Measurements from ENCODE around the gene DNAAF9. TPM values are rescaled to one million over a fixed set of nuclear protein-coding genes. Genes with fewer than 3 reads are reported as not detected.

DNAAF9 gene
- total RNA-seq, 1 donor from 2014 or later = 14.7 TPM

DNA sequence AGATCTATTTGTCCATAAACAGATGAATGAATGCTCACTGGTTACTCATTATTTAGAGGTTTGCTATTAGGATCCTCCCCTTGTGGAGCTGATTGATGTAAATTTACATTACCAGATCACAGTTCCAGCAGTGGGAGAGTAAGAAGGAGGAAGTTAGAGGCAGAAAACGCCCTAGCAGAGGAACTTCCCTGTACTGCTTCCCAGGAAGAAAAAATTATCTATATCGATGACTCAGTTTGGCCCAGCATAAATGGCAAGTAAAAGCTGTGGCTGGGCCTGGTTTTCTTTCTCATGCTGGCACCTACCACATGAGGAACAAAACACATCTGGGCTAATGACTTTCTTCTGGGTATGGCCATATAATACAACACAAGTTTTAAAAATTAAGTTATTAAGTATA is 35.7 kb downstream of the DNAAF9 start:
- no peak for DNase-seq

- DNase-seq = no peak
Measured at GRCh38 chr20:3367089-3367488, 40.4 kb downstream of the DNAAF9 start.

DNA sequence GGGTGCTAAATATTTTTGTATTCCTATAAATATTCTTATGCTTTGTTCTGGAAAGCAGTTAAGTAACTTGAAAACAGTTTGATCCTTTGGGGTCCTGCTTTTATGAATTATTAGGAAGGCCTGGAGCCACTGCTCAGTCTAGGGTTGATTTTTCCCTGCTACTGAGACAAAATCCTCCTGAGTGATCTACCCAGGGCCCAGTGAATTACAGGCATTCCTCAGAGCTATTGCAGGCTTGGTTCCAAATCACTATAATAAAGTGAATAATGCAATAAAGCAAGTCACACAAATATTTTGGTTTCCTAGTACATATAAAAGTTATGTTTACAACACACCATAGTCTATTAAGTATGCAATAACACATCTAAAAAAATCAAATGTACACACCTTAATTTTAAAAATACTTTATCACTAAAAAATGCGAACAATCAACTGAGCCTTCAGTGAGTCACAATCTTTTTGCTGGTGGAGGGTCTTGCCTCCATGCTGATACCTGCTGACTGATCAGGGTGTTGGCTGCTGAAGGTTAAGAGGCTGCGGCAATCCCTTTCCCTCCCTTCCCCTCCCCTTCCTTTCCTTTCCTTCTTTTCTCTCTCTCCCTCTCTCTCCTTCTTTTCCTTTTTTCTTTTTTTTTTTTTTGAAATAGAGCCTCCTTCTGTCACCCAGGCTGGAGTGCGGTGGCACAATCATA is 43.0 kb downstream of the DNAAF9 start:
- DNase-seq = no peak

DNA sequence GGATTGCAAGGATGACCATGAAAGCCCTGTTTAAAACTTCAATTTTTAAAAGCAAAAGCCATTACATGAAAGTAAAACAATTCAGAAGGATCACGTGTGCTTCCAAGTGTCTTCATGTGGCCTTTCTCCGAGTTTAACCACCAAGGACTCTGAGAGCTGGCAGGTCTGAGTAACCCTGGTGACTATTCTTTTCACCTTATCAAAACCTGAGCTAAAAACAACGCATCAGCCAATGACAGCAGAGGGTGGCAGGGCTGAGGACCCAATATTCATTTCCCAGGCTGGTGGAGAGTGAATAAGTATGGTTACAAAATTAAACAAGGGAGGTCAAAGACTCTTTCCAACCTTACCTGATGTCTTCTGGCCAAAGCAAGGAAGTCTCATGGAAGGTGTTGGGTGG is 46.7 kb downstream of the DNAAF9 start:
- DNase-seq = no peak

DNA sequence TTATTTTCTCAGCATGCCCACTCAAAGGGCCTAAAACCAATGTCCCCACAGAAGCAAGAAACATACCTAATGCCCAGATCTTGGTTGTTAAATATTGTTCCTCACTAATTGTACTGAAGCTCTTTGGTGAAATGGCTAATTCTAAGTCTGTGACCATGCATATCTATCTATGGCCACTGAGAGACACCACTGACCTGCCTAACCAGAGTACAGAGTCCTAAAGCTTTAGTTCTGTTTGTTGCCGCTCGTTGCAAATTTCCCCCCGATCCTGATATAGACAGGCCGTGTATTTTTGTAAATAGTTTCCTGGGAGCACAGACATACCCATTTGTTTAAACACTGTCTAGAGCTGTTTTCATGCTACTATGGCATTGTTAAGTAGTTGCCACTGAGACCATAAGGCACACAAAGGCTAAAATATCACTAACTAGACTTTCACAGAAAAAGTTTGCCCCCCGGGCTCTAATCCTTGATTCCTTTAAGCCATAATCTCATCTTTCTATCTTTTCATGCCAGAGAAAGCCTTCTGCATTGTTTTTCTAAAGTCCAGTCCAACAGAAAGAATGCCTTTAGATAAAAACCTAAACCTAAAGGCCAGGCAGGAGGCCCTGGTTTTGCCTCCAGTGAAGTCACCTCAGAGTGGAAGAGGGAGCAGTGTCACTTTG is 48.7 kb downstream of the DNAAF9 start:
- DNase-seq = no peak

Small RNAs within 50 kb of the gene (small RNA-seq; reads per million reads assigned to genes)
- gene RF00012 (ENCODE audit: low replicate concordance) (not detected), gene RNU6-1019P (ENCODE audit: low replicate concordance) (not detected)

Other genes starting within 250 kb of the DNAAF9 start
- gene FASTKD5, start 247.8 kb downstream of the DNAAF9 start, total RNA-seq = 11.4 TPM
- gene UBOX5, start 247.8 kb downstream of the DNAAF9 start, total RNA-seq = 3.4 TPM
- gene LZTS3, start 234.1 kb downstream of the DNAAF9 start, total RNA-seq = 2.7 TPM
- gene DDRGK1, start 203.0 kb downstream of the DNAAF9 start, total RNA-seq = 22.4 TPM
- gene ITPA, start 198.2 kb downstream of the DNAAF9 start, total RNA-seq = 25.4 TPM
- gene SLC4A11, start 168.5 kb downstream of the DNAAF9 start, total RNA-seq = 0.59 TPM
- gene ATRN, start 63.3 kb upstream of the DNAAF9 start, total RNA-seq = 26.3 TPM